ENCODE results near the gene PARP11. TPM values are rescaled to one million over a fixed set of nuclear protein-coding genes. Genes with fewer than 3 reads are reported as not detected.

Gene PARP11
- total and polyA plus RNA-seq, 2 donors (not counting 3 experiments of a cell fraction or from before 2014, with no cell fraction given) = 3.0 to 4.9 TPM

DNA sequence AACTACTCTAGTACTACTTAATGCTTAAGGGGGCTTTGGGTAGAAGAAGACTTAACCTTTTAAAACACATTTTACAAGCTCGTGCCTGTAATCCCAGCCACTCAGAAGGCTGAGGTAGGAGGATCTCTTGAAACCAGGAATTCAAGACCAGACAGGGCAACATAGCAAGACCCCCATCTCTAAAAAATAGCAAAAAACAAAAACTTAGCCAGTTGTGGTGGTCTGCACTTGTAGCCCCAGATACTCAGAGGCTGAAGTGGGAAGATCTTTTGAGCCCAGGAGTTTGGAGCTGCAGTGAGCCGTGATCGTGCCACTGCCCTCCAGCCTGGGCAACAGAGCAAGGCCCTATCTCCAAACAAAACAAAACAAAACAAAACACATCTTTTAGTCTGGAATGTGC lies 39.7 kb upstream of the PARP11 start:
- Histone ChIP-seq H3K4me2 (ENCODE audit: insufficient read depth, low read length) (no peak overlapping the region), H3K36me3 (ENCODE audit: control insufficient read depth in 2 of 2, extremely low read depth in 1 of 2, insufficient read depth in 2 of 2, low read length in 2 of 2) (no peaks in the 10 kb centered on the region), H3K9me3 (replicated peaks; ENCODE audit: control insufficient read depth, insufficient read depth, low read length) (no peaks in the 10 kb centered on the region), H3K27ac (ENCODE audit: insufficient read depth, low read depth, low read length) (no peak overlapping the region), H4K20me1 (replicated peaks; ENCODE audit: control insufficient read depth, extremely low read depth, insufficient read depth, low read length) (no peaks in the 10 kb centered on the region), H3K79me2 (ENCODE audit: control insufficient read depth, insufficient read depth, low read length) (no peaks in the 10 kb centered on the region), H3K27me3 (ENCODE audit: control insufficient read depth in 2 of 2, insufficient read depth in 2 of 2, low read length in 2 of 2) (no peaks in the 10 kb centered on the region), H3K4me3 (replicated peaks in 1 of 3; ENCODE audit: insufficient read depth in 1 of 3, low read depth in 1 of 3, low read length in 3 of 3) (no peak overlapping the region), H3K9me1 (replicated peaks; ENCODE audit: control insufficient read depth, extremely low read depth, insufficient read depth, low read length) (no peaks in the 10 kb centered on the region), H3K4me1 (ENCODE audit: control insufficient read depth, extremely low read depth, insufficient read depth, low read length) (no peaks in the 10 kb centered on the region), H3K9ac (replicated peaks; ENCODE audit: extremely low read depth, insufficient read depth, low read length) (no peak overlapping the region), H2AFZ (ENCODE audit: low read depth, low read length) (no peak overlapping the region)
- BruUV-seq (replicated peaks) = no TSS peak
- ChIA-PET POLR2A (no interaction called here), CTCF (no interaction called here)
- no peak for FAIRE-seq
- intact Hi-C loops (cut with micrococcal nuclease) (no loop called here), dilution Hi-C loops (cut with MboI; ENCODE audit: extremely low pct_ligation_motif_present, low sequenced_read_pairs) (no loop called here)
- DNase-seq (ENCODE audit: low read depth, low spot score) = no peak
- no peak for TF ChIP-seq CTCF (IDR thresholded peaks at IDR 0.05; ENCODE audit: extremely low read depth in 1 of 2, insufficient read depth in 1 of 2, low read depth in 1 of 2, low read length in 2 of 2)
- TF ChIP-seq, protein P1, sequence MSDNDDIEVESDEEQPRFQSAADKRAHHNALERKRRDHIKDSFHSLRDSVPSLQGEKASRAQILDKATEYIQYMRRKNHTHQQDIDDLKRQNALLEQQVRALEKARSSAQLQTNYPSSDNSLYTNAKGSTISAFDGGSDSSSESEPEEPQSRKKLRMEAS (IDR thresholded peaks at IDR 0.05; ENCODE audit: insufficient read depth, insufficient read length) = no peak

GRCh38 chr12:3911409-3911808 lies 38.2 kb upstream of the PARP11 start:
- no peak for FAIRE-seq
- Histone ChIP-seq H3K4me2 (ENCODE audit: insufficient read depth, low read length) (no peak overlapping the region), H3K36me3 (ENCODE audit: control insufficient read depth in 2 of 2, extremely low read depth in 1 of 2, insufficient read depth in 2 of 2, low read length in 2 of 2) (no peaks in the 10 kb centered on the region), H3K9me1 (replicated peaks; ENCODE audit: control insufficient read depth, extremely low read depth, insufficient read depth, low read length) (no peaks in the 10 kb centered on the region), H4K20me1 (replicated peaks; ENCODE audit: control insufficient read depth, extremely low read depth, insufficient read depth, low read length) (no peaks in the 10 kb centered on the region), H3K9me3 (replicated peaks; ENCODE audit: control insufficient read depth, insufficient read depth, low read length) (no peaks in the 10 kb centered on the region), H2AFZ (ENCODE audit: low read depth, low read length) (no peak overlapping the region), H3K4me3 (replicated peaks in 1 of 3; ENCODE audit: insufficient read depth in 1 of 3, low read depth in 1 of 3, low read length in 3 of 3) (no peak overlapping the region), H3K27me3 (ENCODE audit: control insufficient read depth in 2 of 2, insufficient read depth in 2 of 2, low read length in 2 of 2) (no peaks in the 10 kb centered on the region), H3K79me2 (ENCODE audit: control insufficient read depth, insufficient read depth, low read length) (no peaks in the 10 kb centered on the region), H3K27ac (ENCODE audit: insufficient read depth, low read depth, low read length) (no peak overlapping the region), H3K4me1 (ENCODE audit: control insufficient read depth, extremely low read depth, insufficient read depth, low read length) (no peaks in the 10 kb centered on the region), H3K9ac (replicated peaks; ENCODE audit: extremely low read depth, insufficient read depth, low read length) (no peak overlapping the region)
- TF ChIP-seq, protein P1 (IDR thresholded peaks at IDR 0.05; ENCODE audit: insufficient read depth, insufficient read length) = no peak
- TF ChIP-seq EZH2 (IDR thresholded peaks at IDR 0.05; ENCODE audit: borderline replicate concordance, low read depth, low read length, severe bottlenecking) (no peak), POLR2A (IDR thresholded peaks at IDR 0.05; ENCODE audit: low read depth, low read length) (no peak), MYC (IDR thresholded peaks at IDR 0.05; ENCODE audit: low read depth, low read length) (no peak), JUN (IDR thresholded peaks at IDR 0.05; ENCODE audit: borderline replicate concordance, insufficient read depth, insufficient read length, low read depth) (no peak), CTCF (IDR thresholded peaks at IDR 0.05; ENCODE audit: extremely low read depth in 1 of 2, insufficient read depth in 1 of 2, low read depth in 1 of 2, low read length in 2 of 2) (no peak), POLR2AphosphoS5 (IDR thresholded peaks at IDR 0.05; ENCODE audit: insufficient read depth, low read depth, low read length) (no peak), GATA2 (IDR thresholded peaks at IDR 0.05; ENCODE audit: insufficient read depth, insufficient read length, low read depth, low read length) (no peak), FOS (IDR thresholded peaks at IDR 0.05; ENCODE audit: borderline replicate concordance, insufficient read depth, low read length) (no peak)
- intact Hi-C loops (cut with micrococcal nuclease) = no loop called here
- POLR2A ChIA-PET = no interaction called here
- dilution Hi-C loops (cut with MboI; ENCODE audit: extremely low pct_ligation_motif_present, low sequenced_read_pairs) = no loop called here
- no TSS peak for BruUV-seq (replicated peaks)
- CTCF ChIA-PET = no interaction called here
- no peak for DNase-seq (ENCODE audit: low read depth, low spot score)

Data from endothelial cell of umbilical vein (primary cell).